GM12873 (cell line): Measurements from ENCODE around the gene ARMC9.

Experiments
- TF ChIP-seq, protein P1 (sequence below): IDR thresholded peaks from 2 replicates; pipeline ENCODE4 v1.5.1; 2012; ENCODE audit warnings: low read depth, mild to moderate bottlenecking, moderate library complexity, low read length, control low read depth; ENCODE audit not compliant: insufficient read depth; ENCODE audit errors: missing control alignments

ARMC9 gene

GRCh38 chr2:231331533-231331932 is 133.1 kb downstream of the ARMC9 start:
- TF ChIP-seq, protein P1, sequence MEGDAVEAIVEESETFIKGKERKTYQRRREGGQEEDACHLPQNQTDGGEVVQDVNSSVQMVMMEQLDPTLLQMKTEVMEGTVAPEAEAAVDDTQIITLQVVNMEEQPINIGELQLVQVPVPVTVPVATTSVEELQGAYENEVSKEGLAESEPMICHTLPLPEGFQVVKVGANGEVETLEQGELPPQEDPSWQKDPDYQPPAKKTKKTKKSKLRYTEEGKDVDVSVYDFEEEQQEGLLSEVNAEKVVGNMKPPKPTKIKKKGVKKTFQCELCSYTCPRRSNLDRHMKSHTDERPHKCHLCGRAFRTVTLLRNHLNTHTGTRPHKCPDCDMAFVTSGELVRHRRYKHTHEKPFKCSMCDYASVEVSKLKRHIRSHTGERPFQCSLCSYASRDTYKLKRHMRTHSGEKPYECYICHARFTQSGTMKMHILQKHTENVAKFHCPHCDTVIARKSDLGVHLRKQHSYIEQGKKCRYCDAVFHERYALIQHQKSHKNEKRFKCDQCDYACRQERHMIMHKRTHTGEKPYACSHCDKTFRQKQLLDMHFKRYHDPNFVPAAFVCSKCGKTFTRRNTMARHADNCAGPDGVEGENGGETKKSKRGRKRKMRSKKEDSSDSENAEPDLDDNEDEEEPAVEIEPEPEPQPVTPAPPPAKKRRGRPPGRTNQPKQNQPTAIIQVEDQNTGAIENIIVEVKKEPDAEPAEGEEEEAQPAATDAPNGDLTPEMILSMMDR: no peak

DNA sequence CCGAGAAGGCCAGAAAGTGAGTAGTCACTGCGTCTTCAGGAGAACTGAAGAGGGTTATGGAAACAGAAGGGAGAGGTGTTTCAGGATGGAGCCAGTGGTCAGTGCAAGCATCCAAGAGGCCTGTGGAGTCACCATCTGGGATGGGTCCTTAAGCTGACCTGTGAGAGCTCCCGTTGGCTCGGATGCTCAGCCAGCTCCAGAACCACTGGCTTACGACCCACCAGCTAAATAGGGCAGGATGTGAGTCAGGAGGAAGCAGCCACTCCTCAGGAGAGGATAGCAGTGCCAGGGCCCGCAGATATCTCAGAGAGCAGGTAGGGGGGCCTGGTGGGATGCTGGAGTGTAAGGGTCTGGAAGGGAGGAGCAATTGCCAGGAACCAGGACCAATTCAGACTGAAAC is 134.0 kb downstream of the ARMC9 start:
- TF ChIP-seq, protein P1: no peak

GRCh38 chr2:231332872-231333500 is 134.6 kb downstream of the ARMC9 start:
- TF ChIP-seq, protein P1: no peak

- TF ChIP-seq, protein P1: no peak
These were observed 135.9 kb downstream of the ARMC9 start for GRCh38 chr2:231334179-231334930.

DNA sequence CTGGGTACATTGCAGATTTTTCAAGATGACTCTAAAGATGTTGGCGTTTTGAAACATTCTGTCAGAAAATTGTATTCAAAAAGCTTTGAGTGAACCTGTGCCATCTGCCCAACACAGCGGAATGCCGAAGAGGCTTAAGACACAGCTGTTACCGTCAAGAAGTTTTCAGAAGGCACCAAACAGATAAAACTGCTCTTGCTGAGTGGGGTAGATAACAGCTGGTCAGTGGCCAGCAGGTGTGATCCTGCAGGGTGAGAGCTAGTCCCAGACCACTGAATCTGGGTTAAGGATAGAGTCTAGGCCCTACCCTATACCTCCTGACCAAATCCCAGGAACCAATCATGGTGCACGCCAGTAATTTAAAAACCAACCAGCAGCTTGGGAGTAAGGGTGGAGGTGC is 136.6 kb downstream of the ARMC9 start:
- TF ChIP-seq, protein P1: no peak

- TF ChIP-seq, protein P1: no peak
These were observed 137.2 kb downstream of the ARMC9 start for GRCh38 chr2:231335591-231335990.

DNA sequence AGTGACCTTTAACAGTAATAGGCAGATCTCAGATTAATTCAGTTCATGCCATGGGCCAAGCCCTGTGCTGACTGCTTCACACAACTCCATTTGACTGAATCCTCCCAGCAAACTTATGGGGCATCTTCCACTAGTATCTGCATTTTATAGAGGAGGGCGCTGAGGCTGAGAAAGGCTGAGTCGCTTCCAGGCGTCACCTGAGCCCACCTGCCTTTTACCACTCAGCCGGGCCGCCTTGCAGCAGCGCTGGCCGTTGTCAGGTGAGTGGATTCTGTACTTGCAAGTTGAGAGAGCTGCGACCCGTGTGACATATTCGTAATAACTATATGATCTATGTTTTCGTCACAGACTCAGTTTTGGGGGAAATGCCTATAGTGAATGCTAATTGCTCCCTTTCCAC is 137.8 kb downstream of the ARMC9 start:
- TF ChIP-seq, protein P1: no peak
